GM18507 (cell line): Measurements from ENCODE around the gene TEX13D.

Source experiments
- DNase-seq: peaks from one replicate; pipeline ENCODE4 v3.0.0; 2011; ENCODE audit warnings: low read depth; ENCODE audit not compliant: insufficient read length; ENCODE audit errors: extremely low spot score
- FAIRE-seq: peaks from 2 replicates; lab custom pipeline; 2011; peaks lifted over from hg19 to GRCh38; lab: Jason Lieb, UNC

TEX13D gene

DNA sequence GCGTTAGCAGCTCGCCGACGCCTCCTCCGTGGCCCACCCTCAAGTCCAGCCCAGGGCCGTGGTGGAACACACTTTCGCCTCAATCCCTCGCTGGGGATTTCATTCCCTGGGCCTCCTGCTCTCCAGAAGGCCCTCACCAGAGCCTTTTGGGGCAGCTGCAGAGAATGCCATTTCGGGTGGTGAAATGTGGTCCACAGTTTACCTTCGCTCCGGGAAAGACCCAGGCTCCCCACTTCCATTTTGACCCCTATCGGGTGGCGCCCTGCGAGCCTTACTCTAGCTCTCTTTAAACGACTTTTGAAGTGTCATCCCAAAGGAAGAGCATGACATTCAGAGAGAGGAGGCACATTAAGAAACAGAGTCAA is 14.4 kb downstream of the TEX13D start:
- DNase-seq (no peak), FAIRE-seq (no peak)

DNA sequence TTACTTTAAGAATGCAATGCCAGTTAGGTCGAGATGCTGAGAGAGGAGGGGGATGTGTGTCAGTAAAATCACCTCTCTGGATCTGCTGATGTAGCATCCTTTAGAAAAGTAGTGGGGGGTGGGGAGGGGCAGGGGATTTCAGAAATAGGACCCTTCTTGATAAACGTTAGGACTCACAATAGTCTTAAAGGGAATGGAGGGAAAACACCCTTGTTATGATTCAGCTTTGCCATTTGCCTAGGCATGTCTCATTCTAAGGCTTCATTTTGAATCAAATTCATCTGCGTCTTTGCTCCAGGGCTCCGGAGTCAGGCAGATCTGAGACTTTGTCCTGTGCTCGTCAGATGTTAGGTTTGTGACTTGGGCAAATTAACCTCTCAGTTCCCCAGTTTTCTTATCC is 14.8 kb downstream of the TEX13D start:
- no peak for FAIRE-seq
- DNase-seq = no peak

DNA sequence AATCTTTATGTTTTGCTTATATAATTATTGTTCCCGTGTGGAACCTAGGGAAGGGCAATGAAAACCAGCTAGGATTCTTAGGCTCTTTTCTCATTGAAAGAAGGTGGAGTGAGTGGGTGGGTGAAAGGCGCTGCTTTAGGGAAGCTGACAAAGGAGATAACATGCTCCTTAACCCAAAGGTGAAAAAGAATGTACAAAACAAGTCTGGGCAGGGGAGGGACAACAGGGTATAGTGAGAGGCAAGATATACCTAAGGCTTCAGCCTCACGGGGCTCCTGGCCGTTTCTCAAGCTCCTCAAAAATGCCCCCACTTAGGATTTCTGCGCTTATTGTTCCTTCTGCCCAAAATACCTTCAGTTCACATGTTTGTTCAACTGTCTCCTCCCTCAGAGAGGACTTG is 15.7 kb downstream of the TEX13D start:
- DNase-seq (no peak), FAIRE-seq (no peak)

DNA sequence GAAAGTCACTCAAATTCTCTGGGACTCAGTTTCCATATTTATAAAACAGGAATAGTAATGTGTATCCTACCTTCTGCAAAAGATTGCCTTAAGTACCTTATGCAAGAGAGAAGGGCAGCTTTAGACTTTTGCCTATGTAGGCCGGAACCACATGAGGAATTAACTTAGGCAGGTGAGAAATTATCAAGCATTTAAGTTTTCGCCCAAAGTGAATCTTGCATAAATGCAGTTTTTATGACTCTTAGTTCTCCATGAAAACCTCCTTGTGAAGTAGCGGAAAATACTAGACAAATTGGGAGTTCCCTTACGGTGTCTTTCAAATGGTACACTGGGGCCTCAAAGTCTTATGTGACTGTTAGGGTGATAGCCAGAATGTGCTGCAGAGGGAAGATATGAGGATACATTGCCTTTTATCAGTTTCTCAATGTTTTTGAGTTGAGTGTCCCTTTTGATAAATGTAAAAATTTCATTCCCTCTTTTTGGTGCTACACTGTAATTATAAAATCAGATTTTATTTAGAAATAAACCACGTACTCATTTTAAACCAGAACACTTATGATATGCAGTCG is 16.5 kb downstream of the TEX13D start:
- FAIRE-seq (no peak), DNase-seq (no peak)

DNA sequence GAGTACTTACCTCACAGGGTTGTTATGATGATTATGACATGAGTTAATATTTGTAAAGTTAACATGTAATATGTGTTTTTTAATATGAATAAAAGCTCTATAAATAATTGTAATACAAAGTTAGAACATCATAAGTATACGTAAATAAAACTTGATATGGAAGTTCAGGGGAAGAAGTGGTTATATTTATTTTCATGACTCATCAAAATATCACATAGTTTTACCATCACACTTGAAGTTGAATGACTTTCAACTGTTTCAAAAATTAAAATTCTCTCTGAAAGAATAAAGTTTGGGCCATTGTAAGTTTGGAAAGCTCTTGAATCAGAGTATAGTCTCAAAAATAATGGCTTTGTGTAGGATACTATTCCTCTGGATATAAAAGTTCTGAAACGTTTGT is 22.2 kb downstream of the TEX13D start:
- no peak for FAIRE-seq
- DNase-seq = no peak

DNA sequence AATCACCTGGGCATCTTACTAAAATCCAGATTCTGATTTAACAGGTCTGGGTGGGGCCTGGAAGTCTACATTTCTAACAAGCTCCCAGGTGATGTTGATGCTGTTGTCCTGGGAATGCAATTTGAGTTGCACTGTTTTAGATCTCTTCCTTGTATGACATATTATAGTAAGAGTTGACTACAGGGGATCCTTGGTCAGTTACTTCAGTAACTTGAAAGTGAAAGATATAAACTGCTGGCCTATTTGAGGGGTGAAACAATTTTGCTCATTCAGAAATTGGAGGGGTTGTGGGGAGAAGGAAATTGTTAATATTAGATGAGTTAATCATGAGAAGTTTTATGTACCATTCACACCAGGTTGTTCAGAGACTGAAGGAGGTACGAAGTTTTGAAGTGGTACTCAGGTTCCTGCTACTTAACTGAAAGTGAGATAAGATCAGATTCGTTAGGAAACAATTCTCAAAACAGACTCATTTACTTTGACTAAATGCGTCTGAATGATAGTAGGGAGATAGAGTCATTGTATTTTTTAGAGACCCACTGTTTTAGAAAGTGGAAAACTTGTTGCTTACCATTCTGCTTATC is 26.4 kb downstream of the TEX13D start:
- FAIRE-seq = peak; percentile 66
- no peak for DNase-seq

DNA sequence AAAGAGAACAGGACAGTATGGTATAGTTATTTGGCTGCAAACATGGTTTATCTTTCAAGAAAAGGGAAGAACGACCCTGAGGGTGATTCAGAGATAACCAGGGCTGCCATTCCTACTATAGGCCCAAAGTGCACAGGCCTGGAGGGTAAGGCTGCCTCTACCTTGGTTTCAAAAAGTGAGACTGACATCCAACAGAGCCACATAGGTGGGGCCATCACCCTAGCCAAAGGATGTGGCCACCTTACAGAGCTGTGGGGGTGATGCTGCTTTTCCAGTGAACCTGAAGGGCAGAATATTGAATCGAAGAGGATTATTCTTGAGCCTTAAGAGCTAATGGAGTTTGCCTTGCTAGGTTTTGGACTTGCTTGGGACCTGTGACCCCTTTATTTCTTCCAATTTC is 29.6 kb downstream of the TEX13D start:
- FAIRE-seq = no peak
- DNase-seq = no peak

DNA sequence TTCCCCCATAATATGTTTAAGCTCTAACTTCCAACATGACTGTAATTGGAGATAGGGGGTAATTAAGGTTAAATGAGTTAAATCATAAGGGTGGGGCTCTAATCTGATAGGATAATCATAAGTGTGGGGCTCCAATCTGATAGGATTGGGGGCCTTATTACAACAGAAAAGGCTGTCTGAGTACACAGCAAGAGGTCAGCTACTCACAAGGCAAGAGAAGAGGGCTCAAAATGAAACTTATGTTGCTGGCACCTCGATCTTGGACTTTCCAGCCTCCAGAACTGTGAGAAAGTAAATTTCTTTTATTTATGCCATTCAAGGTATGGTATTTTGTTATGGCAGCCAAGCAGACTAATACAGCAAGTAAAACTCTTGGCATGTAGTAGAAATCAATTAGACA is 30.3 kb downstream of the TEX13D start:
- no peak for DNase-seq
- no peak for FAIRE-seq

DNA sequence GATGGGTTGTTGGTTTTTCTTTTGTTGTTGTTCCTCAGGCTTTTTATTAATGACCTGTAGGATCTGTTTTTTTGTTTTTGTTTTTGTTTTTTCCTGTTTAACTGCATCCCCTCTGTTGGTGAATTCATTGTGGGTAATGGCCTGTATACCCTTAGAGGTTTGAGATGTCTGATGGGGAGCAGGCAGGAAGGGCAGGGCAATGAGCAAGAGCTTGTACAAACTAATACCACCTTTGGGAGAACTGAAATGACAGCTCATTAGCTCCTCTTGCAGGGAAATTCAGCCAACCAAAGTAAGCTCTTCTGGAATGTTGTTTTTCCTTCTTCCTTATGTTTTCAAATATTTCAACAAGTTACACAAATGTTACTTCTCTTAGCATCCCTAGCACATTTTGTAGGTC is 37.3 kb downstream of the TEX13D start:
- peak; percentile 21 for FAIRE-seq

DNA sequence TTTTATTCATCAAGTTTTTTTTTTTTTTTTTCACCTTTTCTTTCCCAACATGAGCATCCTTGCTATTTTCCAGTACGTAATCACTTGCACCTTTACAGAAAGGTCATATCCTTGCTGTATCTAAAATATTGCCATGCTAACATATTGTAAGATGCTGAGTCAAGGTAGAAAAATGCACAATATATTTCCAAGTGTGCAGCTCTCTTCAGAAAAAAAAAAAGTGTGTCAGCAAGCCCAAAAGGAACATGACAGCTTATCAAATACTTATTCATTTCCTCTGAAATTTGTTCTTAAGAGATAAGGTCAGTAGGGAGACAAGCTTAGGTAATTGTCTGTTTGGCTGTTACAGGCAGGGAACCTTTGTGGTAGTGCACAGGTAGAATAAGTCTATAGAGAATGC is 40.9 kb downstream of the TEX13D start:
- FAIRE-seq (peak; percentile 35), DNase-seq (no peak)

More for the DNA sequence above, 37.3 kb downstream of the TEX13D start:
- no peak for DNase-seq

DNA sequence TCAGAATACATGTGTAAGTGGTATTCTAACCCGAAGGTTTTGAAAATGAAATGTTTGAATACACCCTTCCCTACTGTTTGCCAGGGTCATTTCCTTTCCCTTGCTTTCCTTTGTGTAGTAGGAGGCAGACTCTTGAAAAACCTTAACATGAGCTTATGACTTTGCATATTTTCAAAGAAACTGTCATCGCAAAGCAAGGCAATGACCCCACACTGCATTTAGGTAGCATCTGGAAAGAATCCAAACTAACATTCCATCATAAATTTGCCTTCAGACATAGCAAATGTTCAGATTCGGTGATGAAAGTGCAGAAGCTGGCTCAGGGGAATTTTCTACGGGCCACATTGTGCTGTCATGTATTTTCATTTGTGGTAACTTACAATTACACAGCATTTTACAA is 46.2 kb downstream of the TEX13D start:
- FAIRE-seq = no peak
- DNase-seq = no peak

DNA sequence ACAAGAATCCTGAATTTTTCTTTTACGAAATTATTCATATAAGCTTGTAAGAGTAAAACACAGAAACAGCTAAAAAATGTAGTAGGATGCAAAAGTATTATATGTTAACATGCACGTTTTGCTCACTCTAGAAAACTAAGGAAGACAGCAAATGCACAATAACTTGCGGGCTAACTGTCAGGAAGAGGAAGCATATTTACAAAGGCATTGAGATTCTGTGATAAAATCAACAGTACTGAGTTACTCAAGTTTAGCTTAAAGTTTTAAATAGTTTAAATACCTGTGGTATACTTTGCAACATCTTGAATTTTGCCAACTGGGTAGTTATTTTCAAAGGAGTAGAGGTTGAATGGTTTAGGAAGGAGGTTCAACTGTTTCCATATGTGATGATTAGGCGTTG is 50.9 kb downstream of the TEX13D start:
- no peak for FAIRE-seq

DNA sequence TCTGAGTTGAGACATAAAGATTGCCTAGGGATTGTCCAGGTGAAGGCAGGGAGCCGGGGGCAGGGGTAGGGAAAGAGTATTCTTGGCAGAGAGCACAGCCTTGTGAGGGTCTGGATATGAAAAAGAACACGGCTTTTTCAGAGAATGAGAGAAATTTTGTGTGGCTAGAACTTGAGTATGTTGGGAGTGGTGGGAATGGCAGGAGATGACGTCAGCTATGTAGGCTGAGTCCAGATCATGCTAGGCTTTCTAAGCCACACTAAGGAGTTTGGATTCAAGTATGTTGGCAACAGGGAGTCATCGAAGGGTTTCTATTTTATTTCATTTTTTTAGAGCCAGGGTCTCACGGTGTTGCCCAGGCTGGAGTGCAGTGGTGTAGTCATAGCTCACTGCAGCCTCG is 53.9 kb downstream of the TEX13D start:
- FAIRE-seq (no peak), DNase-seq (no peak)

More for the DNA sequence above, 50.9 kb downstream of the TEX13D start:
- DNase-seq = no peak
